HEK293T (cell line): ENCODE measurements around the gene CD300H.

Experiments
- CTCF ChIA-PET: fragments of 350-600 bp; formaldehyde crosslinking; extraction: SDS; loops from one replicate; lab custom pipeline; 2021; ENCODE audit warnings: antibody characterized with exemption, inconsistent platforms; lab: Yijun Ruan, JAX
- POLR2A ChIA-PET: fragments of 350-600 bp; formaldehyde crosslinking; extraction: SDS; loops from one replicate; lab custom pipeline; 2020; ENCODE audit warnings: antibody characterized with exemption, inconsistent platforms; lab: Yijun Ruan, JAX
- DNase-seq: peaks from one replicate; pipeline ENCODE4 v3.0.0; 2012; ENCODE audit warnings: mixed read lengths; ENCODE audit errors: extremely low spot score
- ARNT ChIP-seq: fragments of 450-650 bp; IDR thresholded peaks from 2 replicates; pipeline ENCODE4 v1.6.1; 2017; ENCODE audit warnings: mild to moderate bottlenecking
- BHLHE40 ChIP-seq: fragments of 450-650 bp; IDR thresholded peaks from 2 replicates; pipeline ENCODE4 v1.6.1; 2016; ENCODE audit warnings: mild to moderate bottlenecking, moderate library complexity, borderline replicate concordance
- CTBP1 ChIP-seq: fragments of 450-650 bp; IDR thresholded peaks from 2 replicates; pipeline ENCODE4 v1.6.1; 2016; ENCODE audit warnings: borderline replicate concordance
- ELF4 ChIP-seq: fragments of 450-650 bp; IDR thresholded peaks from 2 replicates; pipeline ENCODE4 v1.6.1; 2017; ENCODE audit warnings: antibody characterized with exemption
- FOXA1 ChIP-seq: fragments of 450-650 bp; IDR thresholded peaks from 2 replicates; pipeline ENCODE4 v1.6.1; 2016; ENCODE audit warnings: mild to moderate bottlenecking
- FOXK2 ChIP-seq: fragments of 450-650 bp; IDR thresholded peaks from 2 replicates; pipeline ENCODE4 v1.6.1; 2016; ENCODE audit warnings: mild to moderate bottlenecking
- FOXM1 ChIP-seq: fragments of 450-650 bp; IDR thresholded peaks from 2 replicates; pipeline ENCODE4 v1.6.1; 2017; ENCODE audit warnings: mild to moderate bottlenecking, borderline replicate concordance
- HDGF ChIP-seq: fragments of 450-650 bp; IDR thresholded peaks from 2 replicates; pipeline ENCODE4 v1.6.1; 2017; ENCODE audit warnings: antibody characterized with exemption, borderline replicate concordance
- L3MBTL2 ChIP-seq: fragments of 450-650 bp; conservative IDR thresholded peaks from 2 replicates; pipeline ENCODE4 v1.6.1; 2016; ENCODE audit warnings: mild to moderate bottlenecking
- LEF1 ChIP-seq: fragments of 450-650 bp; IDR thresholded peaks from 2 replicates; pipeline ENCODE4 v1.6.1; 2017; ENCODE audit warnings: mild to moderate bottlenecking, borderline replicate concordance
- NFRKB ChIP-seq: fragments of 450-650 bp; IDR thresholded peaks from 2 replicates; pipeline ENCODE4 v1.6.1; 2016; ENCODE audit warnings: mild to moderate bottlenecking, moderate library complexity
- PKNOX1 ChIP-seq: fragments of 450-650 bp; IDR thresholded peaks from 2 replicates; pipeline ENCODE4 v1.6.1; 2016
- SP1 ChIP-seq: fragments of 450-650 bp; IDR thresholded peaks from 2 replicates; pipeline ENCODE4 v1.6.1; 2017
- SUZ12 ChIP-seq: fragments of 450-650 bp; IDR thresholded peaks from 2 replicates; pipeline ENCODE4 v1.6.1; 2016; ENCODE audit warnings: mild to moderate bottlenecking
- TARDBP ChIP-seq: fragments of 450-650 bp; IDR thresholded peaks from 2 replicates; pipeline ENCODE4 v1.6.1; 2016
- ZNF384 ChIP-seq: fragments of 450-650 bp; IDR thresholded peaks from 2 replicates; pipeline ENCODE4 v1.6.1; 2016

Gene CD300H

GRCh38 chr17:74567397-74567796 lies at the start of gene CD300H:
Gene CD300H, minus strand, starts transcription at chr17:74567509.
- TF ChIP-seq ARNT (no peak), FOXA1 (no peak), NFRKB (no peak), PKNOX1 (no peak), SUZ12 (no peak)
- POLR2A ChIA-PET: no interaction called here
- CTCF ChIA-PET: interaction anchor here (0.5 to 2.0 kb wide), 3 partner anchors 13 to 65 kb away, joined by 3 to 22 read pairs (median 3); no protein-coding TSS in a partner anchor
- no peak for DNase-seq

- POLR2A ChIA-PET: no interaction called here
- no peak for DNase-seq
- TF ChIP-seq SUZ12: no peak
- no peak for TF ChIP-seq FOXM1
- no peak for TF ChIP-seq HDGF
- no peak for TF ChIP-seq TARDBP
- no peak for TF ChIP-seq ZNF384
- no peak for TF ChIP-seq ARNT
- no peak for TF ChIP-seq NFRKB
- TF ChIP-seq SP1: no peak
- no peak for TF ChIP-seq FOXK2
- TF ChIP-seq PKNOX1: no peak
- TF ChIP-seq ELF4: no peak
- CTCF ChIA-PET: interaction anchor here (0.6 kb wide), 1 partner anchor 176 kb away, joined by 3 read pairs; no protein-coding TSS in a partner anchor
Observed at GRCh38 chr17:74616696-74617095, 49.4 kb upstream of the CD300H start.

GRCh38 chr17:74612046-74612445 lies 44.7 kb upstream of the CD300H start:
- POLR2A ChIA-PET: no interaction called here
- CTCF ChIA-PET: interaction anchor here (0.7 to 1.0 kb wide), 2 partner anchors 9 to 32 kb away, joined by 4 read pairs; no protein-coding TSS in a partner anchor

GRCh38 chr17:74610108-74610507 lies 42.8 kb upstream of the CD300H start:
- CTCF ChIA-PET: no interaction called here
- POLR2A ChIA-PET: no interaction called here
- no peak for TF ChIP-seq L3MBTL2
- no peak for TF ChIP-seq NFRKB
- no peak for TF ChIP-seq SP1
- no peak for TF ChIP-seq TARDBP
- no peak for DNase-seq

More at GRCh38 chr17:74612046-74612445, 44.7 kb upstream of the CD300H start:
- no peak for DNase-seq
- TF ChIP-seq FOXM1: no peak
- TF ChIP-seq CTBP1: no peak
- no peak for TF ChIP-seq ARNT

- no peak for TF ChIP-seq ARNT
- no peak for TF ChIP-seq PKNOX1
- no peak for TF ChIP-seq ZNF384
- TF ChIP-seq ELF4: no peak
- no peak for TF ChIP-seq NFRKB
- no peak for TF ChIP-seq LEF1
- no peak for TF ChIP-seq CTBP1
- TF ChIP-seq TARDBP: no peak
- TF ChIP-seq BHLHE40: no peak
- TF ChIP-seq HDGF: no peak
- no peak for DNase-seq
- POLR2A ChIA-PET: no interaction called here
- CTCF ChIA-PET: no interaction called here
Observed at GRCh38 chr17:74608511-74608910, 41.2 kb upstream of the CD300H start.

GRCh38 chr17:74607221-74607620 lies 39.9 kb upstream of the CD300H start:
- no peak for TF ChIP-seq FOXM1
- no peak for TF ChIP-seq LEF1
- TF ChIP-seq HDGF: no peak
- TF ChIP-seq ARNT: no peak
- TF ChIP-seq BHLHE40: no peak
- no peak for TF ChIP-seq SUZ12
- TF ChIP-seq L3MBTL2: no peak
- TF ChIP-seq PKNOX1: no peak
- no peak for TF ChIP-seq ZNF384
- no peak for TF ChIP-seq CTBP1
- no peak for TF ChIP-seq FOXK2
- no peak for TF ChIP-seq ELF4
- TF ChIP-seq SP1: no peak
- no peak for TF ChIP-seq TARDBP
- POLR2A ChIA-PET: no interaction called here
- CTCF ChIA-PET: interaction anchor here (0.7 kb wide), 1 partner anchor 50 kb away, joined by 3 read pairs; no protein-coding TSS in a partner anchor
- no peak for DNase-seq
